Measurements from ENCODE around the gene KRTAP2-3.
"Not testable (repeated sequence)": the region's sequence is repeated elsewhere in the genome, so short reads cannot be mapped to it uniquely, and the experiment has no call there.

Gene KRTAP2-3

GRCh38 chr17:41071606-41072360 lies 11.9 kb upstream of the KRTAP2-3 start:
- no peak overlapping the region for H3K27ac ChIP-seq

GRCh38 chr17:41069031-41069430 lies 9.1 kb upstream of the KRTAP2-3 start:
- no peak overlapping the region for H3K27ac ChIP-seq
- TF ChIP-seq CTCF (conservative IDR thresholded peaks at IDR 0.05) (no peak), ZFX (IDR thresholded peaks at IDR 0.05) (no peak)

More at GRCh38 chr17:41071606-41072360, 11.9 kb upstream of the KRTAP2-3 start:
- no peak for TF ChIP-seq ZFX (IDR thresholded peaks at IDR 0.05)
- no peak for TF ChIP-seq CTCF (conservative IDR thresholded peaks at IDR 0.05)

DNA sequence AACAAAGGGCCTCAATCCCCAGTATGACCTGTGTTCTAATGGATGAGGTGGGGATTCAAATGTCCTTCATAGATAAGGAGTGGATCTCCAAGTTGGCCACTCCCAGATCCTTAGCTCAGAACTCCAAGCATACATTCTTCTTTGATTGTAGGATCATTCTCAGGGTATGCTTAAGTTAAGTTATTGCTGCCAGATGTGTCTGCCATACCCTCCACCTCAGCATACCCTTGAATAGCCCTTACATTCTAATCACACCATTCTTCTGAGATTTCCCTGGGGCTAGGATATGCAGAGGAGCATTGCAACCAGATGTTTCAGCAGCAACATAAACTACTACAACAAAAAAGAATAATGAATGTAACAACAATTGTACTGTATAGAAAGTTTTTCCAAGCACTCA lies 7.4 kb upstream of the KRTAP2-3 start:
- TF ChIP-seq CTCF (conservative IDR thresholded peaks at IDR 0.05) (no peak), ZFX (IDR thresholded peaks at IDR 0.05) (no peak)
- H3K27ac ChIP-seq, result no peak overlapping the region

DNA sequence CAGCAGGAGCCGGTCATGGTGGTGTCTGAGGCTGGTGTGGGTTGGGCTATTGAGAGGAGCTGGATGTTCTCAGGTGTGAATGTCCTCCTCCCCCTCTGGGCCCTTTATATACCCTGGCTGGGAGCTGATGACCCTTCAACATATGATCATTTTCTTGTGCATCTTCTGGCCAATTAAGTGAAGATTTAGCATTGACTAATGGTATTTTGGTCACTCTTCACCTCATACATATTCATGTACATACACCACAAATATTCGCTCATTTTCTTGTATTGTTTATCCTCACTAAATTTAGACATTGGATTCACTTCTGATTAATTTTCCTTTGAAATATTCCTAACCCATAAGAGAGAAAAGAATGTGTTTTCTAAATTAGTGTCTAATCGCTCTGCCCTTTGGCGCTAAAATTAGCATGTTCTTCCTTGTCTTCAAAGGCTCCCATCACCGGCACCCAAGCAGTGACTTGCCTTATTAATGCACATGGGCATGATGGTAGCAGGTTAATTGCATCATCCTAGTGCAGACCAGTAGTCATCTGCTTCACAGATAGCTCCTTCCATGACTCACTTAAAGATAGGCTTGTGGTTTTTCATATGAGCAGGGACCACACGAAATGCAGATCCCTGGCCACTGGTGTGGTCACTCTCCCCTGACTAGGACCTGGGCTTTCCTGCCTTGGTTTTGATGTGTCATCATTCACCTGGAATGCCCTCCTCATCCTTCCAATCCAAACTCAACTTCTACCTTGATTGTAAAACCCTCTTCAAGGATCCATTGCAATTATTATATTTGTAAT lies 6.1 kb upstream of the KRTAP2-3 start, which contains the start of gene KRTAP2-4:
Gene KRTAP2-4, minus strand, starts transcription at position 51 of the 796 bp plus-strand sequence. Its CDS starts 34 bp downstream, at position 17.
- TF ChIP-seq CTCF (conservative IDR thresholded peaks at IDR 0.05) (no peak), ZFX (IDR thresholded peaks at IDR 0.05) (no peak)
- no peak within 1 kb of the TSS for H3K27ac ChIP-seq

DNA sequence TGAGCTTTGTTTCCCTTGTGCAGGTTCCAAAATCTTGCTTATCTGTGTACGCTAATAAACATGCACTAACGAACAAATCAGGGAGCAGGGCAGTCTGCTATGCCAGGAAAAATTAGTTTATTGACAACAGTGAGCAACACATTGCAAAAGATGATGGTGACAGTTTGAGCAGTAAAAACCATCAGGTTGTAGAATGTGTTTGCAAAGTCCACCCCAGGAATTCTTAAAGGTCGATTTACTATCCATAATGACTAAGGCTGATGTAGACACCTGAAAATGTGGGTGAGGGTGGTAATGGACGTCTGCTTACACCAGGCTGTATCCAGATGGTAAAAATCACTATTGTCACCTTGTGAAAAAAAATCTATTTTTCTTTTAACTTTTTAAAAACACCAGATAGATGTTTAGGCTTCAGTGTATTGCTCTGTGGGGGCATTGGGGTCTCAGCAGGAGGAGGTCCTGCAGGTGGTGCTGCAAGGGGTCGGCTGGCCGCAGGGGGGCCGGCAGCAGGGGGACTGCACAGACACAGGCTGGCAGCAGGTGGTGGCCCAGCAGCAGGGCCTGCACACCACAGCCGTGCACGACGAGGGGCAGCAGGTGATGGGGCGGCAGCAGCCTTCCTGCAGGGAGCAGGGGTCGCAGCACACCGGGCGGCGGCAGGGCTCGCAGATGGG lies 5.2 kb upstream of the KRTAP2-3 start:
- not testable (repeated sequence) for H3K27ac ChIP-seq

DNA sequence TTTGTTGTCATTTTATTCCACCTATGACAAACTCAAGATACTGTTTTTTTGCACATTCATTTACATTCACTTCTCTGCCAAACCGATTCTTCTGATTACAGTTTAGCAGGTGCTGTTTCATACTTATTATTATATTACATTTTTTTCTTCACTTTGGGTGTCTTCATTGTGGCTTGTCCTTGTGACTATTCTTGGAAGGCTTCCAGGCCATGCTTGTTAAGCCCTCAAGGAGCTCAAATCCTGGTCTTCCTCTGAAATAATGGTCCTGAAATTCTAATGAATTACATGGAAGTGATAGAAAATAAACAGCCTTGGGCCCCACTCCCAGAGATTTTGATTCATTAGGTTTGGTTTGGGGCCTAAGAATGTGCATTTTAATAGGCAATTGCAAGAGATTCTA lies 4.4 kb upstream of the KRTAP2-3 start:
- H3K27ac ChIP-seq, result no peak overlapping the region
- no peak for TF ChIP-seq CTCF (conservative IDR thresholded peaks at IDR 0.05)
- no peak for TF ChIP-seq ZFX (IDR thresholded peaks at IDR 0.05)

DNA sequence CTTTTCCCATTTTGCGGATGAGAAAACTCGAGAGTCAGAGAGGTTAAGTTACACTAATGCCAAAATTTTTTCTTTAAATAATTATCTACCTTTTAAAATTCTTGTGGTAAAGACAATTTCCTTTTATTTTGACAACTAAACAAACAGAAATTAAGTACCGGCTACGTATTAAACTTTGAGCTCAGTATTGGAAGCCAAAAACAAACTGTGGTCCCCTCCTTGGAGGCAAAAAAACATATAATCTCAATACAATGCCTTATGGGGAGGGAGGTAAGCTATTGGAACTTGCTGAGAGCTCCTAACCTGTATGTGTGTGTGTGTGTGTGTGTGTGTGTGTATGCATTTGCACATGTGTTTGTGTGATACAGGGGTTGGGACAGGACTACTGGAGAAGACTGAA lies 3.5 kb upstream of the KRTAP2-3 start:
- TF ChIP-seq ZFX (IDR thresholded peaks at IDR 0.05) (no peak), CTCF (conservative IDR thresholded peaks at IDR 0.05) (no peak)
- no peak overlapping the region for H3K27ac ChIP-seq

Measured in C4-2B (cell line).